Activated naive CD8-positive, alpha-beta T cell treated with anti-CD3 and anti-CD28 coated beads, Interleukin-2, amount 10 ng/mL, durations not matched to agents 7 days and 5 days (primary cell): ENCODE results near the gene PDLIM7. TPM values are rescaled to one million over a fixed set of nuclear protein-coding genes. Genes with fewer than 3 reads are reported as not detected.
A peak's percentile ranks its signal among the peaks of the same experiment; 100 is the strongest.

Experiments
- ATAC-seq: fragments of 150-1000 bp; cut with Tn5 transposase; one replicate; pipeline ENCODE4 v1.10.0; 2021; ENCODE audit warnings: low read depth, moderate library complexity
- POLR2A ChIA-PET: fragments of 350-600 bp; sonication (Branson Sonifier 250); formaldehyde crosslinking; loops from one replicate; lab custom pipeline; 2021; ENCODE audit warnings: antibody characterized with exemption; lab: Charles Lee
- DNase-seq: peaks from one replicate; pipeline ENCODE4 v3.0.0; 2021
- H3K27ac Mint-ChIP-seq: one replicate; pipeline ENCODE4 v1.8.0; 2022; ENCODE audit warnings: mild to moderate bottlenecking, mixed read lengths
- H3K27me3 Mint-ChIP-seq: one replicate; pipeline ENCODE4 v1.8.0; 2022; ENCODE audit warnings: mild to moderate bottlenecking, moderate library complexity, mixed read lengths
- H3K36me3 Mint-ChIP-seq: one replicate; pipeline ENCODE4 v1.8.0; 2021; ENCODE audit warnings: mild to moderate bottlenecking, mixed read lengths
- H3K4me1 Mint-ChIP-seq: one replicate; pipeline ENCODE4 v1.8.0; 2021; ENCODE audit warnings: mixed read lengths
- H3K4me3 Mint-ChIP-seq: one replicate; pipeline ENCODE4 v1.8.0; 2022; ENCODE audit warnings: mild to moderate bottlenecking, moderate library complexity, mixed read lengths
- H3K9me3 Mint-ChIP-seq: one replicate; pipeline ENCODE4 v1.8.0; 2021; ENCODE audit warnings: mixed read lengths
- total RNA-seq, 2 experiments: library from RNA; stranded (reverse); gene quantifications; one replicate each; pipeline ENCODE4 v1.2.3, GENCODE V29; 2021

PDLIM7 gene
- total RNA-seq, 2 experiments from 2014 or later = 51.6 to 60.6 TPM

DNA sequence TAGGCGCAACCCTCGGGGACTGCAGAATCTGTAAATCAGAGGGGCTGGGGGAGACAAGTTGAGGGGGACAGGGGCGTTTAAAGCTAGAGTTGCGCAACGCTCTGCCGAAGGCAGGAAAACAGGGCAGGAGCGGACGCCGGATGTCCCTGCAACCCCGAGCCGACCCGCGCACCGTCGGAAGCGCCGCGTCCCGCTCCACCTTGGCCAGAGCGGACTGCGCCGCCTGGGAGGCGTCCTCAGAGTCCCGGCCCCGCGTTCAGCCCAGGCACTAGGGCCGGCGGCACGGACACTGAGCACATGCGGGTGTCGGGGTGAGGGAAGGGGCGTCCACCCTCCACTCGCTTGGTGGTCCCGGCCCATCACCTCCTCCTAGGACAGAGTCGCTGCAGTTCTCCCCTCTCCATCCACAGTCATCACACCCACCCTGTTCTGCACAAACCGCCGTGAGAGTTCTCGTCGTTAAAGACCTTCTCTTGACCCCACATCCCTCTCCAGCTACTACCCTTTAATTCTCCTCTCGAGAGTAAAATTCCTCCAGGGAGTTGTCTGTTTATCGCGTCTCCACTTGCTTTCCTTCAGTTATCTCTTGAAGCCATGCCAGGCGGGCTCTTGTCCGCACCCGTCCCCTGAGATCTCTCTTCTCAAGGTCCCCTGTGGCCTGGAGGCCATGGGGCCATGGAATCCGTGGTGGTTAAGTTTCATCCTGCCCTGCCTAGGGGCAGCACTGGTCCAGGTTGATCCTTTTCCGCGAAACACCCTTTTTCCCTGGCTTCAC lies 796 bp upstream of the PDLIM7 start:
- Mint-ChIP-seq H3K4me1 (peaks cover 39% of the 10 kb centered on the region), H3K27me3 (peaks cover 17% of the 10 kb centered on the region), H3K4me3 (peak overlapping the region; percentile 87), H3K36me3 (no peaks in the 10 kb centered on the region), H3K9me3 (no peaks in the 10 kb centered on the region), H3K27ac (peak overlapping the region; percentile 77)
- POLR2A ChIA-PET = interaction anchor here (0.9 to 3.6 kb wide), 15 partner anchors 15 to 108 kb away, joined by 3 to 34 read pairs (median 5); partner anchors contain the start of genes DBN1 and DDX41
- ATAC-seq = peak; percentile 26
- DNase-seq = no peak

DNA sequence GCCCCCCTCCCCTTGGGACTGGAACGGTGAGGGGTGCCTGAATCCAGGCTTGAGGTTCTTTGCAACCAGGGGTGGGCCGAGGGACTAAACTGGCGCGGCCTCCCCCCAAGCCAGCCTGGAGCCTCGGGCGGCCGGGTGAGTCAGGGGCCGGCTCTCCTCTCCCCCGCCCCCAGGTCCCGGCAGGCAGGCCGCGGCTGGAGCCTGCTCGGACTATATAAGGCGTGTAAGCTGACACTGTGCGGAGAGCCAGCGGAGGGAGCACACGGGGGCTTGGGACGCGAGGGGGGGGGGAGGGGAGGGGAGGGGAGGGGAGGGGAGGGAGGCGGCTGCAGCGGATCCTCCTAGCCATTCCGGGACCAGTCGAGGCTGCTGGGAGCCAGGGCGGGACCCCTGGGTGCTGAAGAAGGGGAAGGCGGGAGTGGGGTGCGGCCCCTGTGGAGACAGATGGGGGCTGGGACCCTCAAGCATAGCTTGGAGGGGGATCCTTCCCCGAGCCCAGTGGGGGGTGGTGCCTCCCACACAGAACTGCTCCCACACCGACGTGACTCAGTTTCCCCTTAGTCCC lies 595 bp downstream of the PDLIM7 start:
- peaks cover 17% of the 10 kb centered on the region for H3K27me3 Mint-ChIP-seq
- H3K27ac Mint-ChIP-seq = peak overlapping the region; percentile 48
- POLR2A ChIA-PET = interaction anchor here (0.6 to 3.6 kb wide), 17 partner anchors 13 to 124 kb away, joined by 3 to 34 read pairs (median 5); partner anchors contain the start of genes DBN1 and DDX41
- no peaks in the 10 kb centered on the region for H3K36me3 Mint-ChIP-seq
- ATAC-seq = no peak
- peak overlapping the region; percentile 87 for H3K4me3 Mint-ChIP-seq
- H3K9me3 Mint-ChIP-seq = no peaks in the 10 kb centered on the region
- H3K4me1 Mint-ChIP-seq = peaks cover 34% of the 10 kb centered on the region
- DNase-seq = no peak

- DNase-seq (no peak), ATAC-seq (no peak)
- Mint-ChIP-seq H3K4me3 (peak overlapping the region; percentile 87), H3K36me3 (peaks cover 2% of the 10 kb centered on the region), H3K9me3 (no peaks in the 10 kb centered on the region), H3K27me3 (peaks cover 17% of the 10 kb centered on the region), H3K27ac (peak overlapping the region; percentile 48), H3K4me1 (peaks cover 34% of the 10 kb centered on the region)
- POLR2A ChIA-PET = interaction anchor here (0.5 to 3.6 kb wide), 10 partner anchors 16 to 105 kb away, joined by 3 to 34 read pairs (median 6); partner anchors contain the start of genes DBN1 and DDX41
Measured at GRCh38 chr5:177496070-177496726, 1.2 kb downstream of the PDLIM7 start.

- POLR2A ChIA-PET = interaction anchor here (0.5 to 4.1 kb wide), 10 partner anchors 15 to 105 kb away, joined by 3 to 34 read pairs (median 6); partner anchors contain the start of genes DBN1 and DDX41
- H3K4me3 Mint-ChIP-seq = peak overlapping the region; percentile 87
- peaks cover 31% of the 10 kb centered on the region for H3K4me1 Mint-ChIP-seq
- ATAC-seq (no peak), DNase-seq (no peak)
- H3K27ac Mint-ChIP-seq = peak overlapping the region; percentile 48
- H3K36me3 Mint-ChIP-seq = peaks cover 6% of the 10 kb centered on the region
- peaks cover 17% of the 10 kb centered on the region for H3K27me3 Mint-ChIP-seq
- H3K9me3 Mint-ChIP-seq = no peaks in the 10 kb centered on the region
Measured at GRCh38 chr5:177495243-177496060, 2.0 kb downstream of the PDLIM7 start.

DNA sequence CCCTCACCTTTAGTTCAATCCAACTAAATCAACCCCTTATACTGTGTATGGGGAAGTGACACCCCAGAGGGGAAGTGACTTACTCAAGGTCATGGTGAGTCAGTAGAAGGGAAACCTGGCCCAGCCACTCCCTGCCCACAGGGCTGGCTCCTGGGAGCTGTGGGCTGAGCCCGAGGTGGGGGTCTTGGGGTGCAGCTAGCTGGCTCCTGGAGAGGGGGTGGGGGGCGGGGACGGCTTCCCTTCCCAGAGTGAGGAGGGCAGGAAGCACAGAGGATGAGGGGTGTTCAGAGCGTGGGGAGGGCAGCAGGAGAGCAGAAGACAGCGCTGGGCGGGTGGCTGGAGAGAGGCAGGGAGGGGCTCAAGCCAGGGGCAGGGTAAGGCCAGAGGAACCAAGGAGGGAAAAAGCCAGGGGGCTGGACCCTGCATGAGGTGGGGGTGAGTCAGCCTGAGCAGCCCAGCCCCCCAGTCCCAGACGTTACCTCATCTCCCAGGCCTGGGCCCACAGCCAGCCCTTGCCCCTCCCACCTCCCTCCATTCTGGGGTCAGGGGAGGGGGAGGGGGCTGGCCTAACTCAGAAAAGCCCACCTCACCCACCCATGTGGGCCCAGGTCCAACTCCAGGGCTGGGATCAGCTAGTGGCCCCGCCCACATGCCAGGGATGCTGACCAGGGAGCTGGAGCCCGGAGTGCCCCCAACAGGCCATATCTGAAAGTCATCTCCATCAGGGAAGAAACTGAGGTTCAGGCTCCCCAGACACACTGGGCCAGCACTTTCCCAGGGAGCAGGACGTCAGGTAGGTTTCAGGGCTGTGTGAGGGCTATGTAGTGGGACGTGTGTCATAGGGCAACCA lies 2.8 kb downstream of the PDLIM7 start:
- POLR2A ChIA-PET = interaction anchor here (1.1 to 4.1 kb wide), 8 partner anchors 14 to 92 kb away, joined by 3 to 21 read pairs (median 4); partner anchors contain the start of gene DBN1
- ATAC-seq (peak; percentile 15), DNase-seq (no peak)

DNA sequence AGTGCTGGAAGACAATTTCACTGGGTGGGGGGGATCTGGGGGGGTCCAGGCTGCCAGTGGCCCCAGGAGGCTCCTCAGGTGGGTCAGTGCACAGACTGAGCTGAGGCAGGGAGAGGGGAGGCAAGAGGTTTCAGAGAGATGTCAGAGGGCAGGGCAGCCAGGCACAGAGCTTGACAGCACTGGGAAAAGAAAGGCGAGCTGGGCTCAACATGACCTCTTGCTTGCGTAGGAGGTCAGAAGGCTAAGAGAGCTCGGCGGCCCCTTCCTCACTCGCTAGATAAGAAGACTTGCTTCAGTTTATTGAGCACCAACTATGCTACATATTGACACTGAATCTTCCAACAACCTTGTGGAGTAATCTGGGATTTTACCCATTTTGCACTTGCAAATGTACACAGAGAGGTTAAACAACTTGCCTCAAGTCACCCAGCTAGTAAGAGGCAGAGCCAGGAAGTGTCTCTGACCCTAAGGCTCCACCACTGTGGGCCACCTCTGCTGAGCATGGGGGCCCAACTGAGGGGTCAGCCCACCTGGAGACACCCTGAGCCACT lies 3.5 kb downstream of the PDLIM7 start:
- DNase-seq = no peak
- Mint-ChIP-seq H3K4me1 (peaks cover 30% of the 10 kb centered on the region), H3K27me3 (peaks cover 8% of the 10 kb centered on the region), H3K9me3 (no peaks in the 10 kb centered on the region), H3K27ac (peak overlapping the region; percentile 85), H3K36me3 (peaks cover 12% of the 10 kb centered on the region), H3K4me3 (peak overlapping the region; percentile 44)
- ATAC-seq = no peak
- POLR2A ChIA-PET = interaction anchor here (1.1 to 4.1 kb wide), 4 partner anchors 16 to 38 kb away, joined by 3 to 21 read pairs (median 6); partner anchors contain the start of gene DBN1

More for the DNA sequence above, 2.8 kb downstream of the PDLIM7 start:
- Mint-ChIP-seq H3K27me3 (peaks cover 11% of the 10 kb centered on the region), H3K9me3 (no peaks in the 10 kb centered on the region), H3K4me3 (peak overlapping the region; percentile 44), H3K27ac (peak overlapping the region; percentile 85), H3K36me3 (peaks cover 12% of the 10 kb centered on the region), H3K4me1 (peaks cover 31% of the 10 kb centered on the region)

- Mint-ChIP-seq H3K27me3 (no peaks in the 10 kb centered on the region), H3K4me3 (no peak overlapping the region), H3K36me3 (peaks cover 12% of the 10 kb centered on the region), H3K27ac (peak overlapping the region; percentile 60), H3K4me1 (peaks cover 21% of the 10 kb centered on the region), H3K9me3 (no peaks in the 10 kb centered on the region)
- ATAC-seq = no peak
- no peak for DNase-seq
- POLR2A ChIA-PET = interaction anchor here (2.2 to 4.1 kb wide), 2 partner anchors 20 to 37 kb away, joined by 9 to 21 read pairs; partner anchors contain the start of gene DBN1
Measured at GRCh38 chr5:177492841-177493240, 4.6 kb downstream of the PDLIM7 start.

GRCh38 chr5:177491983-177492746 lies 5.2 kb downstream of the PDLIM7 start:
- H3K27ac Mint-ChIP-seq = no peak overlapping the region
- H3K36me3 Mint-ChIP-seq = peaks cover 12% of the 10 kb centered on the region
- POLR2A ChIA-PET = interaction anchor here (2.2 to 4.1 kb wide), 2 partner anchors 20 to 37 kb away, joined by 9 to 21 read pairs; partner anchors contain the start of gene DBN1
- no peaks in the 10 kb centered on the region for H3K27me3 Mint-ChIP-seq
- DNase-seq (no peak), ATAC-seq (no peak)
- no peak overlapping the region for H3K4me3 Mint-ChIP-seq
- H3K9me3 Mint-ChIP-seq = no peaks in the 10 kb centered on the region
- peaks cover 20% of the 10 kb centered on the region for H3K4me1 Mint-ChIP-seq

- peak; percentile 74 for DNase-seq
- H3K27me3 Mint-ChIP-seq = no peaks in the 10 kb centered on the region
- H3K4me1 Mint-ChIP-seq = peaks cover 20% of the 10 kb centered on the region
Measured at GRCh38 chr5:177491429-177491945, 5.9 kb downstream of the PDLIM7 start.

DNA sequence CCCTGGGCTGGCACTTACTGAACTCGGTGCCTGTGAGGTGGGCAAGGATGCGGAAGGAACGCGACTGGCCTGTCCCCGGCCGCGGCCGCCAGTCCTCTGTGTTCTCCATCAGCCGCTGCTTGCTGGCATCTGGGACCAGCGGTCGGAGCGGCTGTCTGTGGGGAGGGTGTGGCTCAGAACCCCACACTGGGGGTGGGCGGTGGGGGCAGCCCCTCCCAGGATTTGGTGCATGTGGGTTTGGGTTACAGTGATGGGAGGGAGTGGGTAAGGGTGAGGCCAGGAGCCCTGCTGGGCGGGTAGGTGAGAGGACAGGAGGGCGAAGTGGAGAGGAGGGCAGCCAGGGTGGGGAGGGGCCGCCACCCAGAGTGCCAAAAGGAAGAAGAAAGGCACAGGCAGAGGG lies 6.4 kb downstream of the PDLIM7 start:
- ATAC-seq (no peak), DNase-seq (no peak)
- Mint-ChIP-seq H3K27me3 (no peaks in the 10 kb centered on the region), H3K9me3 (no peaks in the 10 kb centered on the region), H3K27ac (no peak overlapping the region), H3K4me3 (no peak overlapping the region), H3K36me3 (peaks cover 17% of the 10 kb centered on the region), H3K4me1 (peaks cover 15% of the 10 kb centered on the region)
- POLR2A ChIA-PET = no interaction called here

More at GRCh38 chr5:177491429-177491945, 5.9 kb downstream of the PDLIM7 start:
- Mint-ChIP-seq H3K27ac (no peak overlapping the region), H3K4me3 (no peak overlapping the region), H3K36me3 (peaks cover 14% of the 10 kb centered on the region), H3K9me3 (no peaks in the 10 kb centered on the region)
- POLR2A ChIA-PET = interaction anchor here (4.1 kb wide), 1 partner anchor 19 kb away, joined by 21 read pairs; the partner anchor contains the start of gene DBN1
- peak; percentile 13 for ATAC-seq
